ENCODE results near the gene TFF2. TPM values are rescaled to one million over a fixed set of nuclear protein-coding genes. Genes with fewer than 3 reads are reported as not detected.

The TFF2 gene
- total RNA-seq, 2 experiments from 2014 or later: not detected

DNA sequence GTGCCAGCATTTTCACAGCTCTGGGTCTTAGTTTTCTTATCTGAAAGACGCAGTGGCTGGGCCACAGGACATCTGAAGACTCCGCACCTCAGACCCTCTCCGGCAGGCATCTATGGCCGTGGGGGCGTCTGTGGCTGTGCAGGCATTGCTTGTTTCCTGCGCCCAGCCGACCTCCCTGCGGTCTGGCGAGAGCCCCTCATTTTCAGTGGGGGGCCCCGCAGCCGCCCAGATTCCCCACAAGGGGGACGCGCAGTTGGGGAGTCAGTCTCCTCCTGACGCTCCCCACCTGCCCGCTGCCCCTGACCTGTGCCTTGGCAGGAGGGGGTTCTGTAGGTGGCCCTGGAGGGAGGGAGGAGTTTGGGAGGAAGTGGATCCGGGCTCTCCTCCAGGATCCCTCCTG is 19.0 kb upstream of the TFF2 start:
- no peak overlapping the region for H3K27ac Mint-ChIP-seq
- peaks cover 3% of the 10 kb centered on the region for H3K36me3 Mint-ChIP-seq
- ATAC-seq (ENCODE audit: low read depth) (no peak), DNase-seq (no peak)
- H3K4me3 Mint-ChIP-seq: no peak overlapping the region
- peaks cover 16% of the 10 kb centered on the region for H3K4me1 Mint-ChIP-seq
- H3K27me3 Mint-ChIP-seq: no peaks in the 10 kb centered on the region
- no peaks in the 10 kb centered on the region for H3K9me3 Mint-ChIP-seq
- POLR2A ChIA-PET: no interaction called here

DNA sequence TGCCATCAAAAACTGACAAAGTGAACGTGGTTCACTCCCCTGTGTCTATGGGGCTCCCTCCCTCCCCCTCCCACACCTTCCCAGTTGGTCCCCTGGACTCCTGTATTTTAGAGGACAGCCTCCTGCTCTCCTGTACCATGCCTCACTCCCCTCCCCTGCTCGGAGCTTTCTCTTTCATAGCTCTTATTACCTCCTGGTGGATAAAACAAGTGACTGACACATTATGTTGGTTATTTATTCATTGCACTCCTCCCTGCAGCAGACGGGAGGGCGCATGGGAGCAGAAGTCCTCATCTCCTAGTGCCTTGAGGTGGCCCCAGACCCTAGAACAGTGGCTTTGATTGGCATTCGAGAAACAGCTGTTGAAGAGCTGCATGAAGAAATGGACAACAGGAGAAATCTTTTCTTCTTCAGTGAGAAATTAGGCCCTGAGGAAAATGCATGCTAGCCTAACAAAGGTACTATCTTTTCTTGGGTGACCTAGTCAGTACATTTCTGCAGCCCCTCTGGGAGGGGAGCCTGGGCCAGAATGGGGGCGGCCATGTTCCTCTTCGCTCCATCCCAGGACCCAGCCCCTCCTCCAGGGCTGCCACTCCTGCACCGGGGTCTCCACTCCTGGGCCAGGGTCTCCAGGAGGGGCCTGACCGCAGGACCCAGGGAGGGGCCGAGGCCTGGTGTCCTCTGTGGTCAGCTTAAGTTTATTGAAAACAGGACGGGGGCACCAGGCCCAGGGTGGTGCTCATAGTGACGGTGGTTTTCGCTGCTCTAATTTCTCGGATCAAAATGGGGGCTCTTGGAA is 16.8 kb upstream of the TFF2 start:
- Mint-ChIP-seq H3K36me3 (peaks cover 3% of the 10 kb centered on the region), H3K27me3 (peaks cover 6% of the 10 kb centered on the region), H3K27ac (no peak overlapping the region), H3K4me3 (no peak overlapping the region), H3K4me1 (peaks cover 15% of the 10 kb centered on the region), H3K9me3 (no peaks in the 10 kb centered on the region)
- ATAC-seq (ENCODE audit: low read depth): no peak
- POLR2A ChIA-PET: interaction anchor here (0.9 to 2.1 kb wide), 2 partner anchors 33 to 37 kb away, joined by 6 to 8 read pairs; partner anchors contain the start of gene UBASH3A
- DNase-seq: no peak

DNA sequence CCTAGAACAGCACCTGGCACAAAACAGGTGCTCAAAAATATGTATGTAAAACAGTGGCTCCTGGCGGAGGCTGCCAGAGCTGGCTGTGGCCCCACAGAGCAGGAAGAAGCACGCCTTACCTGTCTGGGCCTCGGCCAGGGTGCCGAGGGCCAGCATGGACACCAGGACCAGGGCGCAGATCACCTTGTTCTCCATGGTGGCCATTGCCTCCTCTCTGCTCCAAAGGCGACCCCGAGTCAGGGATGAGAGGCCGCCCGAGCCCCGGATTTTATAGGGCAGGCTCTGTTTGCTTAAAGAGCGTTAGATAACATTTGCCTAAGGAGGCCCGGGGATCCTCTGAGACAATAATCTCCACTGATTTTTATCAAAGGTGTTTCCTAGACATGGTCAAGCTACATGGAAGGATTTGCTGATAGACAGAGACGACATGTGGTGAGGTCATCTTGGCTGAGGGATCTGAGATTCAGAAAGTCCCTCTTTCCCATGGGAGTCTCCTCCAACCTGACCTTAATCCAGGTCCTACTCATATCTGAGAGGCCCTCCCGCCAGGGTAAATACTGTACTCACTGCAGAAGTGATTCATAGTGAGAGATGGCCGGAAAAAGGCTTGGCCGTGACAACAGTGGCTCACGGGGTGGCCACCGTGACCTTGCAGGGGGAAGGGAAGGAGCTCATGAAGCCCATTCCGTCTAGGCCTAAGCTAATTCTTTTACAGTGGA is 15.7 kb upstream of the TFF2 start, which contains the start of gene TFF1:
Gene TFF1 (minus strand): TSS at position 244 of the 719 bp plus-strand sequence. CDS start 40 bp downstream, at position 204.
- no peak within 1 kb of the TSS for H3K27ac Mint-ChIP-seq
- no peak for ATAC-seq (ENCODE audit: low read depth)

DNA sequence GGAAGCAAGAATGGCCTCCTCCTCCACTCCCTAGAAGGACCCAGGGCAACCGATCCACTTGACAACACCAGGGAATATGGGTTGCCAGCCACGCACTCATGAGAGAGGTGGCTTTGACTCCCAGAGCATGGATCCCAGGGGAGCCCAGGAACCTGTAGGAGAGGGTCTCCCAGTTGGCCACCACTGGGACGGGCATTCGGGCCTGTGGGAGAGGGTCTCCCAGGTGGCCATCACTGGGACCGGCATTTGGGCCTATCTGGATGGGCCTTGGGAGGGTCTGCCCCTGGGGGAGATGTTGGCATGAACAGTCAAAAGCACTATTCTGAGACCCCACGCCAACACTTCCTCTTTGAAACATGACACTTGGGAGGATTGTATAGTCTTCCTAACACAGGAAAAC is 15.0 kb upstream of the TFF2 start:
- Mint-ChIP-seq H3K27me3 (peaks cover 12% of the 10 kb centered on the region), H3K4me3 (no peak overlapping the region), H3K36me3 (no peaks in the 10 kb centered on the region), H3K4me1 (peaks cover 15% of the 10 kb centered on the region), H3K9me3 (no peaks in the 10 kb centered on the region), H3K27ac (no peak overlapping the region)
- no peak for ATAC-seq (ENCODE audit: low read depth)
- no peak for DNase-seq
- POLR2A ChIA-PET: no interaction called here

More for the DNA sequence above, 15.7 kb upstream of the TFF2 start, which contains the start of gene TFF1:
- H3K9me3 Mint-ChIP-seq: no peaks in the 10 kb centered on the region
- peaks cover 15% of the 10 kb centered on the region for H3K4me1 Mint-ChIP-seq
- no peak for DNase-seq
- H3K4me3 Mint-ChIP-seq: no peak within 1 kb of the TSS
- H3K36me3 Mint-ChIP-seq: no peaks in the 10 kb centered on the region
- peaks cover 12% of the 10 kb centered on the region for H3K27me3 Mint-ChIP-seq
- POLR2A ChIA-PET: interaction anchor here (2.1 kb wide), 1 partner anchor 38 kb away, joined by 8 read pairs; the partner anchor contains the start of gene UBASH3A

DNA sequence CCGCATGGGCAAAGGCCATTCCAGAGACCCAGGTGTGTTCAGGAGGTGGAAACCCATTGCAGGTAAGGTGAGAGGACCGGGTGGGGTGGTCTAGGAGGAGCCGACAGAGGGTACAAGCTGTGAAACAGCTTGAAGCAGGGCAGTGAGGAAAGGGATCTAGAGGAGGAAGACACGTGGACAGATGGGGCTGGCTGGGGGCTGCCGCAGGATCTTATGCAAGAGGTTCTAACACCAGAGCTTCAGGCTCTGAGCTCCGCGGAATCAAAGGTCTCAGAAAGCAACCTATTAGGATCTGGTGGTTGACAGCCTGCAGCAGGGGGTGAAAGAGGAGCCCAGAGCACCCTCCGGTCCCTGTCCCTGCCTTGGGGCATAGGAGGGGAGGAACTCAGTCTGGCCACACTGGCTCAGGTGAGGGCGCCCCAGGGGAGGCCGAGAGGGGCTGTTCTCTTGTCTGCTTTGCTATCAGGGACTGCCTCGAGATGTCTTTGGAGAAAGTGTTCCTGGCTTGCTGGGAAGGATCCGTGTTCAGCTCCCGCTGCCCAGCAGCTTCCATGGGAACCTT is 13.6 kb upstream of the TFF2 start:
- peaks cover 17% of the 10 kb centered on the region for H3K4me1 Mint-ChIP-seq
- H3K4me3 Mint-ChIP-seq: no peak overlapping the region
- DNase-seq: no peak
- H3K27me3 Mint-ChIP-seq: peaks cover 12% of the 10 kb centered on the region
- ATAC-seq (ENCODE audit: low read depth): no peak
- POLR2A ChIA-PET: no interaction called here
- H3K36me3 Mint-ChIP-seq: no peaks in the 10 kb centered on the region
- no peaks in the 10 kb centered on the region for H3K9me3 Mint-ChIP-seq
- no peak overlapping the region for H3K27ac Mint-ChIP-seq

DNA sequence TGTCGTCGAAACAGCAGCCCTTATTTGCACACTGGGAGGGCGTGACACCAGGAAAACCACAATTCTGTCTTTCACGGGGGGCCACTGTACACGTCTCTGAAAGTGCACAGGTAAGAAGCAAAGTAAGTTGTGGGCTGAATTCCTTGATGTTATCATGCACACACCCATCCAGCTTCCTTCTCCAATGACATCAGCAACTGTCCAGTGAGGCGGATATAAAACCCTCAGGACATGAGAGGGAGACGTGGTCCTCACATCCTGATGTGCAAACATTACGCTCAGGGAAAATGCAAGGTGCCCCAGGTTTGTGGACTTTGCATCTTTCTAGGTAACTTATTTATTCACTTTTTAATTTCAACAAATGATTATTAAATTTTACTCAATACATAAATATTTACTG is 12.5 kb upstream of the TFF2 start:
- Mint-ChIP-seq H3K4me3 (no peak overlapping the region), H3K9me3 (no peaks in the 10 kb centered on the region), H3K27ac (no peak overlapping the region), H3K27me3 (peaks cover 12% of the 10 kb centered on the region), H3K36me3 (no peaks in the 10 kb centered on the region), H3K4me1 (peaks cover 12% of the 10 kb centered on the region)
- POLR2A ChIA-PET: interaction anchor here (1.6 kb wide), 1 partner anchor 216 kb away, joined by 3 read pairs; no protein-coding TSS in a partner anchor
- DNase-seq (no peak), ATAC-seq (ENCODE audit: low read depth) (no peak)

DNA sequence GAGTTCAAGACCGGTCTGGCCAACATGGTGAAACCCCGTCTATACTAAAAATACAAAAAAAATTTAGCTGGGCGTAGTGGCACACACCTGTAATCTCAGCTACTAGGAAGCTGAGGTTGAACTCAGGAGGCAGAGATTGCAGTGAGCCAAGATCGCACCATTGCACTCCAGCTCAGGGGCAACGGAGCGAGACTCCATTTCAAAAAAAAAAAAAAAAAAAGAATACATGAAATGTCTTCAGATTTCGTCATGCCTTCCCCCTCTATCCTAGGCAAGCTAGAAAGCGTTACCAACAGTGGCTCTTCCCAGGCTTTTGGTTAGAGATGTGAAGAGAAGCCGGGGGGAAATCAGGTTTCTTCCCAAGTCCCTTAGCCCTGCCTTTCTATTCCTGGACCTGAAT is 11.9 kb upstream of the TFF2 start:
- Mint-ChIP-seq H3K4me1 (peaks cover 9% of the 10 kb centered on the region), H3K36me3 (no peaks in the 10 kb centered on the region), H3K27me3 (peaks cover 17% of the 10 kb centered on the region), H3K27ac (no peak overlapping the region), H3K4me3 (no peak overlapping the region), H3K9me3 (no peaks in the 10 kb centered on the region)
- ATAC-seq (ENCODE audit: low read depth) (no peak), DNase-seq (no peak)
- POLR2A ChIA-PET: interaction anchor here (1.6 kb wide), 1 partner anchor 215 kb away, joined by 3 read pairs; no protein-coding TSS in a partner anchor

DNA sequence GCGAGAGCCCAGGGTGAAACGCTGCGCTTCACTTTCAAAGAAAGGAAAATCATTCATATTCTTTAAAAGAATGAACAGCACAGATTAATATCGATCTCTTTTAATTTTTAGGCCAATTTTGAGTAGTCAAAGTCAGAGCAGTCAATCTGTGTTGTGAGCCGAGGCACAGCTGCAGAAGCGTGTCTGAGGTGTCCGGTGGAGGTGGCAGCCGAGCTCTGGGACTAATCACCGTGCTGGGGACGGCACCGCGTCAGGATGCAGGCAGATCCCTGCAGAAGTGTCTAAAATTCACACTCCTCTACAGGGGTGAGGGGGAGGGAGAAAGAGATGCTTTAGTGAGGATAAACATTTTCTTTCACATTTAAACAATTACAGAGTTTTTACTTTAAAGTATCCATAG is 11.4 kb upstream of the TFF2 start:
- Mint-ChIP-seq H3K4me3 (no peak overlapping the region), H3K27me3 (peaks cover 17% of the 10 kb centered on the region), H3K4me1 (peaks cover 8% of the 10 kb centered on the region), H3K9me3 (peaks cover 2% of the 10 kb centered on the region), H3K36me3 (no peaks in the 10 kb centered on the region), H3K27ac (no peak overlapping the region)
- DNase-seq: no peak
- ATAC-seq (ENCODE audit: low read depth): no peak
- POLR2A ChIA-PET: interaction anchor here (1.1 to 1.6 kb wide), 2 partner anchors 60 to 215 kb away, joined by 3 read pairs; no protein-coding TSS in a partner anchor

DNA sequence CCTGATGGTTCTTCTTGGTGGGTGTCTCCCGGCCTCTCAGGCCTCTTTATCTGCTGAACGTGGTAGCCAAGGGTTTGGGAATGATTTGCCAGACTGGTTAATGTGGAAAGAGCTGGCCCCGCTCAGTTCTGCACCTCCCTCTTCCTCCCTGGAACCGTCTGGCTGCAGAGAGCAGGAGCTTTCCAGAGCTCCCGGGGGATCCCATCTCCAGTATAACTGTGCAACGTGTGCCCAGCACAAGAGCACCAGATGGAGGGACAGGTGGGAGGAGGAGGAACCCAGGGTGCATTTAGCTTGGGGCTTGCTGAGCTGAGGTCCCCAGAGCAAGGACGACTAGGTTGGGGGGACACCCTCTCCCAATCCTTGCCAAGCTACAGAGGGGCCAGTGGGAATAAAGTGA is 10.5 kb upstream of the TFF2 start:
- Mint-ChIP-seq H3K9me3 (peaks cover 3% of the 10 kb centered on the region), H3K4me1 (peaks cover 8% of the 10 kb centered on the region), H3K27me3 (peaks cover 17% of the 10 kb centered on the region), H3K27ac (no peak overlapping the region), H3K4me3 (no peak overlapping the region), H3K36me3 (no peaks in the 10 kb centered on the region)
- no peak for ATAC-seq (ENCODE audit: low read depth)
- DNase-seq: no peak
- POLR2A ChIA-PET: interaction anchor here (0.7 to 1.1 kb wide), 2 partner anchors 61 to 64 kb away, joined by 3 read pairs; no protein-coding TSS in a partner anchor

DNA sequence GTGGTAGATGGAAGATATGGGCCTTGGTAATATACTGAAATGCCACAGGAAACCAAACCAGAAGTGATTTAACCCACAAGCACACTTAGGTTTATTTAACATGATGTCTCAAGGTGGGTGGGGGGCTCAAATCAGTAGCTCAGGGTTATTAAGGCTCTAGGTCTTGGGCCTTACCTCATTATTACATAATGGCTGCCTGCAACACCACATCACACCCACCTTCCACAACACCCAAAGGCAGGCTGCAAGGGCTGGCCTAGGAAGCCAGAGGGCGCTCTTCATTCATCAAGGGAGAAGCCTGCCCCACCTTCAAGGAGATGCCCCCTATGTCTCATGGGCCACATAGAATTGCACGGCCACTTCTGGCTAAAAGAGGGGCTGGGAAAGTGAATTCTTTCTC is 9.5 kb upstream of the TFF2 start:
- POLR2A ChIA-PET: no interaction called here
- DNase-seq: no peak
- Mint-ChIP-seq H3K4me1 (peaks cover 8% of the 10 kb centered on the region), H3K4me3 (no peak overlapping the region), H3K27ac (no peak overlapping the region), H3K9me3 (peaks cover 8% of the 10 kb centered on the region), H3K36me3 (no peaks in the 10 kb centered on the region), H3K27me3 (peaks cover 17% of the 10 kb centered on the region)
- no peak for ATAC-seq (ENCODE audit: low read depth)

DNA sequence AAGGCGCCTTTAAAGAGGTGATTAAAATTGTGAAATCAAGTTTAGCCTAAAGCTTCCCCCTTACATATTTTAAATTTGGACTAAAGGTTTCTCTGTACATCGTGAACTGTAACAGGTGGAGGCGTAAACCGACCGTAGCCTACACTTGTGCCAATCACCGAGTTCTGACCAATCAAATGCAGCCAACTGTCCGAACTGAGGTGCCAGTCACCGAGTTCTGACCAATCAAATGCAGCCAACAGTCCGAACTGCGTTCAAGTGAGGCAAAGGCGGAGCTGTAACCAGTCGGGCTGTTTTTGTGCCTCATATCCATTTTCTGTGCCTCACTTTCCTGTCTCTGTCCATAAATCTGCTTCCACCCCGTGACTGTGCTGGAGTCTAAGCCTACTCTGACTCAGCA is 8.1 kb upstream of the TFF2 start:
- no peak overlapping the region for H3K27ac Mint-ChIP-seq
- ATAC-seq (ENCODE audit: low read depth) (no peak), DNase-seq (no peak)
- no peak overlapping the region for H3K4me3 Mint-ChIP-seq
- H3K27me3 Mint-ChIP-seq: peaks cover 17% of the 10 kb centered on the region
- H3K36me3 Mint-ChIP-seq: peaks cover 5% of the 10 kb centered on the region
- H3K9me3 Mint-ChIP-seq: peaks cover 14% of the 10 kb centered on the region
- POLR2A ChIA-PET: no interaction called here
- H3K4me1 Mint-ChIP-seq: peaks cover 7% of the 10 kb centered on the region

DNA sequence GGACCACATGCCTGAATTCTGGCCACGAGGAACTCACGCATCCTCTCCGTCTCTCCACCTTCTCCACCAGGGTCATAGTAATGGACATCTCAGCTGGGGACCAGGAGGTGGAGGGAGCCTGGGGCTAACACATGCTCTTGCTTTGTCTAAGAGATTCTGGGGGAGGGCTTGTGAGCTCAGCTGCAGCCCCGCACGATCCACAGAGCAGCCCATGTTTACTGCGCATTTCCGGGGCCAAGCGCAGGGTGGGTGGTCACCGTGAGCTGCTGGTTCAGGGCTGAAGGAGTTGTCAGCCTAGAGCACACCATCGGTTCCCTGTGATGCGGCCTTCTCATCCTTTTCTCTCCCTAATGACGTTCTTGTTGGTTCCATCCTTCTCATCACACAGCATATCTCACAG is 7.5 kb upstream of the TFF2 start:
- peaks cover 18% of the 10 kb centered on the region for H3K27me3 Mint-ChIP-seq
- no peak overlapping the region for H3K27ac Mint-ChIP-seq
- H3K4me3 Mint-ChIP-seq: no peak overlapping the region
- peaks cover 19% of the 10 kb centered on the region for H3K9me3 Mint-ChIP-seq
- H3K4me1 Mint-ChIP-seq: peaks cover 6% of the 10 kb centered on the region
- POLR2A ChIA-PET: no interaction called here
- peaks cover 5% of the 10 kb centered on the region for H3K36me3 Mint-ChIP-seq
- no peak for ATAC-seq (ENCODE audit: low read depth)
- DNase-seq: no peak

DNA sequence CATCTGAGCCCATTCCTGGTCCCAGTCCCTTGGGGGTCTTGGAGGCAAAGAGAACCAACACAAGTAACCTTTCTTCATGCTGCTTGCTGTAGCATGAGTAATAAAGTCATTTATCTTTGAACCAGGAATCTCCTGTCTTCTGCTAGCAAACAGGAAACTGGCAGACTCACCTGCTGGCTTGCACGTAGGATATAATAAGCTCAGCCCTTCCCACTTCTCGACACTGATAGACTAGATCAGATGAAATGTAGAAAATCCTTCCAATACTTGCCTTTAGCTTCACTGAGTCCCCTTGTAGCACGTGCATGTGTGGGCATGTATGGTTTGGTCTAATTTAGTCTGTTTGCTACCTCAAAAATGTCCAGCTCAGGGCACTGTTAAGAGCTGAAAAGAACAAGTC is 6.5 kb upstream of the TFF2 start:
- peaks cover 19% of the 10 kb centered on the region for H3K9me3 Mint-ChIP-seq
- peaks cover 2% of the 10 kb centered on the region for H3K4me1 Mint-ChIP-seq
- no peak overlapping the region for H3K27ac Mint-ChIP-seq
- ATAC-seq (ENCODE audit: low read depth): no peak
- POLR2A ChIA-PET: no interaction called here
- DNase-seq: no peak
- peaks cover 5% of the 10 kb centered on the region for H3K36me3 Mint-ChIP-seq
- no peak overlapping the region for H3K4me3 Mint-ChIP-seq
- peaks cover 13% of the 10 kb centered on the region for H3K27me3 Mint-ChIP-seq

All from activated naive CD8-positive, alpha-beta T cell treated with anti-CD3 and anti-CD28 coated beads, Interleukin-2, amount 10 ng/mL, durations not matched to agents 7 days and 5 days (primary cell).